ENCODE results near the gene EFNB3.

Gene EFNB3

GRCh38 chr17:7685533-7686221 is 19.3 kb upstream of the EFNB3 start:
- Histone ChIP-seq H3K27ac (ENCODE audit: low read depth, low read length) (peak overlapping the region; percentile 98), H2AFZ (ENCODE audit: low read length, unreplicated experiment) (peak overlapping the region; percentile 44)

GRCh38 chr17:7686222-7687071 is 18.6 kb upstream of the EFNB3 start:
- Histone ChIP-seq H3K4me3 (ENCODE audit: low read depth, low read length) (peak overlapping the region; percentile 90), H3K36me3 (ENCODE audit: insufficient read depth, low read length) (peaks cover 6% of the 10 kb centered on the region; the same call in 1 of the 2 replicates), H3K27ac (ENCODE audit: low read depth, low read length) (peak overlapping the region; percentile 98), H3K79me2 (ENCODE audit: control insufficient read depth, insufficient read depth, low read length, unreplicated experiment) (peaks cover 56% of the 10 kb centered on the region), H3K27me3 (ENCODE audit: insufficient read depth, low read length) (no peaks in the 10 kb centered on the region), H3K4me1 (ENCODE audit: control insufficient read depth, insufficient read depth, low read length, unreplicated experiment) (peaks cover 18% of the 10 kb centered on the region), H2AFZ (ENCODE audit: low read length, unreplicated experiment) (peak overlapping the region; percentile 41)

More at GRCh38 chr17:7685533-7686221, 19.3 kb upstream of the EFNB3 start:
- no peaks in the 10 kb centered on the region for H3K27me3 ChIP-seq (ENCODE audit: insufficient read depth, low read length)
- H3K4me3 ChIP-seq (ENCODE audit: low read depth, low read length): peak overlapping the region; percentile 90
- peaks cover 6% of the 10 kb centered on the region; the same call in 1 of the 2 replicates for H3K36me3 ChIP-seq (ENCODE audit: insufficient read depth, low read length)
- H3K79me2 ChIP-seq (ENCODE audit: control insufficient read depth, insufficient read depth, low read length, unreplicated experiment): peaks cover 56% of the 10 kb centered on the region
- H3K4me1 ChIP-seq (ENCODE audit: control insufficient read depth, insufficient read depth, low read length, unreplicated experiment): peaks cover 18% of the 10 kb centered on the region

DNA sequence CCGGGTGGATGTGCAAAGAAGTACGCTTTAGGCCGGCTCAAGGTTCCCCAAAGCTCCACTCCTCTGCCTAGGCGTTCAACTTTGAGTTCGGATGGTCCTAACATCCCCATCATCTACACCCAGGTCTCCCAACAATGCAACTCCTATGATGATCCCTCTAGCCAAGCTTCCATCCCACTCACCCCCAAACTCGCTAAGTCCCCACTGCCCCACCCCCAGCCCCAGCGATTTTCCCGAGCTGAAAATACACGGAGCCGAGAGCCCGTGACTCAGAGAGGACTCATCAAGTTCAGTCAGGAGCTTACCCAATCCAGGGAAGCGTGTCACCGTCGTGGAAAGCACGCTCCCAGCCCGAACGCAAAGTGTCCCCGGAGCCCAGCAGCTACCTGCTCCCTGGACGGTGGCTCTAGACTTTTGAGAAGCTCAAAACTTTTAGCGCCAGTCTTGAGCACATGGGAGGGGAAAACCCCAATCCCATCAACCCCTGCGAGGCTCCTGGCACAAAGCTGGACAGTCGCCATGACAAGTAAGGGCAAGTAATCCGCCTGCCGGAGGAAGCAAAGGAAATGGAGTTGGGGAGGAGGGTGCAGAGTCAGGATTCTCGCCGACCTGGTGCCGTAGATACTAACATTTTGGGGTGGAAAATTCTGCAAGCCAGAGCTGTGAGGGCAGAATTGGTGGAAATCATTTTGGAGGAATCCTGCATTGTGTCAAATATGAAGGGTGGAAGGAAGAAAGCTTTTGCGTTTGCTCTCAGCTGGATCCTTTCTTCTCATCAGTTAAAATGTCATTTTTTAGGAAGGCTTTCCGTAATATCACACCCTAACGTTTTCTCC is 17.7 kb upstream of the EFNB3 start, which contains the start of gene TP53:
Gene TP53 (minus strand): TSS at position 419 of the 836 bp plus-strand sequence. CDS start 10,896 bp downstream, outside the sequence.
- Histone ChIP-seq H2AFZ (ENCODE audit: low read length, unreplicated experiment) (peak within 1 kb of the TSS; percentile 87), H3K27ac (ENCODE audit: low read depth, low read length) (peak within 1 kb of the TSS; percentile 98), H3K36me3 (ENCODE audit: insufficient read depth, low read length) (peaks cover 6% of the 10 kb centered on the region; the same call in 1 of the 2 replicates), H3K4me3 (ENCODE audit: low read depth, low read length) (peak within 1 kb of the TSS; percentile 90), H3K27me3 (ENCODE audit: insufficient read depth, low read length) (no peaks in the 10 kb centered on the region), H3K79me2 (ENCODE audit: control insufficient read depth, insufficient read depth, low read length, unreplicated experiment) (peaks cover 55% of the 10 kb centered on the region), H3K4me1 (ENCODE audit: control insufficient read depth, insufficient read depth, low read length, unreplicated experiment) (peaks cover 18% of the 10 kb centered on the region)

DNA sequence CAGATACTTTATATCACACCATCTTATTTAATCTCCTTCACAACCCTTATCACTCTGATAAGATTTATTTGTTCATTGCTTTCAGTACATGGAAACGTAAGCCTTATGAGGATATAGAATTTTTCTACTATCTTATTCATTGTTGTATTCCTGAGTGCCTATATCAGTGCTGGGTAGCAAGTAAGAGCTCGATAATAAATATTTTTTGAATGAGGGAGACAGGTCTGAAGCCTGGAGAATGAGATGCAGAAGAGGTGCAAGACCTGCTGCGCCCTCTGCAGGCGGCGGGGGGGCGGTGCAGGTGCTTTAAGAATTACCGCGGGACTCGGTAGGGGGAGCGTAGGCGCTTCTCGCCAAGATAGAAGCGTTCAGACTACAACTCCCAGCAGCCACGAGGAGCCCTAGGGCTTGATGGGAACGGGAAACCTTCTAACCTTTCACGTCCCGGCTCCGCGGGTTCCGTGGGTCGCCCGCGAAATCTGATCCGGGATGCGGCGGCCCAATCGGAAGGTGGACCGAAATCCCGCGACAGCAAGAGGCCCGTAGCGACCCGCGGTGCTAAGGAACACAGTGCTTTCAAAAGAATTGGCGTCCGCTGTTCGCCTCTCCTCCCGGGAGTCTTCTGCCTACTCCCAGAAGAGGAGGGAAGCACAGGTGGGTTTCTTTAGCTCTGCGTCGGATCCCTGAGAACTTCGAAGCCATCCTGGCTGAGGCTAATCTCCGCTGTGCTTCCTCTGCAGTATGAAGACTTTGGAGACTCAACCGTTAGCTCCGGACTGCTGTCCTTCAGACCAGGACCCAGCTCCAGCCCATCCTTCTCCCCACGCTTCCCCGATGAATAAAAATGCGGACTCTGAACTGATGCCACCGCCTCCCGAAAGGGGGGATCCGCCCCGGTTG is 16.8 kb upstream of the EFNB3 start, which contains the start of gene WRAP53:
Gene WRAP53 (plus strand): TSS at position 570 of the 900 bp plus-strand sequence. CDS start 172 bp downstream, at position 742.
- peaks cover 6% of the 10 kb centered on the region; the same call in 1 of the 2 replicates for H3K36me3 ChIP-seq (ENCODE audit: insufficient read depth, low read length)
- peaks cover 18% of the 10 kb centered on the region for H3K4me1 ChIP-seq (ENCODE audit: control insufficient read depth, insufficient read depth, low read length, unreplicated experiment)
- peak within 1 kb of the TSS; percentile 87 for H2AFZ ChIP-seq (ENCODE audit: low read length, unreplicated experiment)
- peak within 1 kb of the TSS; percentile 90 for H3K4me3 ChIP-seq (ENCODE audit: low read depth, low read length)
- H3K27ac ChIP-seq (ENCODE audit: low read depth, low read length): peak within 1 kb of the TSS; percentile 98
- H3K79me2 ChIP-seq (ENCODE audit: control insufficient read depth, insufficient read depth, low read length, unreplicated experiment): peaks cover 50% of the 10 kb centered on the region
- no peaks in the 10 kb centered on the region for H3K27me3 ChIP-seq (ENCODE audit: insufficient read depth, low read length)

GRCh38 chr17:7688808-7689316 is 16.1 kb upstream of the EFNB3 start:
- Histone ChIP-seq H2AFZ (ENCODE audit: low read length, unreplicated experiment) (peak overlapping the region; percentile 58), H3K79me2 (ENCODE audit: control insufficient read depth, insufficient read depth, low read length, unreplicated experiment) (peaks cover 43% of the 10 kb centered on the region), H3K4me3 (ENCODE audit: low read depth, low read length) (peak overlapping the region; percentile 85), H3K4me1 (ENCODE audit: control insufficient read depth, insufficient read depth, low read length, unreplicated experiment) (peaks cover 18% of the 10 kb centered on the region), H3K36me3 (ENCODE audit: insufficient read depth, low read length) (peaks cover 6% of the 10 kb centered on the region; the same call in 1 of the 2 replicates), H3K27me3 (ENCODE audit: insufficient read depth, low read length) (no peaks in the 10 kb centered on the region), H3K27ac (ENCODE audit: low read depth, low read length) (peak overlapping the region; percentile 11; the same call in 1 of the 2 replicates)

GRCh38 chr17:7695586-7695985 is 9.4 kb upstream of the EFNB3 start:
- Histone ChIP-seq H3K27me3 (ENCODE audit: insufficient read depth, low read length) (no peaks in the 10 kb centered on the region), H3K4me1 (ENCODE audit: control insufficient read depth, insufficient read depth, low read length, unreplicated experiment) (no peaks in the 10 kb centered on the region), H3K79me2 (ENCODE audit: control insufficient read depth, insufficient read depth, low read length, unreplicated experiment) (no peaks in the 10 kb centered on the region), H3K27ac (ENCODE audit: low read depth, low read length) (no peak overlapping the region), H3K36me3 (ENCODE audit: insufficient read depth, low read length) (peaks cover under 1% of the 10 kb centered on the region; the same call in 1 of the 2 replicates), H2AFZ (ENCODE audit: low read length, unreplicated experiment) (no peak overlapping the region), H3K4me3 (ENCODE audit: low read depth, low read length) (no peak overlapping the region)

GRCh38 chr17:7697828-7698588 is 7.0 kb upstream of the EFNB3 start:
- Histone ChIP-seq H3K27me3 (ENCODE audit: insufficient read depth, low read length) (no peaks in the 10 kb centered on the region), H2AFZ (ENCODE audit: low read length, unreplicated experiment) (no peak overlapping the region), H3K4me3 (ENCODE audit: low read depth, low read length) (no peak overlapping the region), H3K79me2 (ENCODE audit: control insufficient read depth, insufficient read depth, low read length, unreplicated experiment) (no peaks in the 10 kb centered on the region), H3K27ac (ENCODE audit: low read depth, low read length) (no peak overlapping the region), H3K4me1 (ENCODE audit: control insufficient read depth, insufficient read depth, low read length, unreplicated experiment) (no peaks in the 10 kb centered on the region), H3K36me3 (ENCODE audit: insufficient read depth, low read length) (no peaks in the 10 kb centered on the region)

GRCh38 chr17:7700510-7700909 is 4.5 kb upstream of the EFNB3 start:
- Histone ChIP-seq H3K4me3 (ENCODE audit: low read depth, low read length) (no peak overlapping the region), H3K27me3 (ENCODE audit: insufficient read depth, low read length) (peaks cover 15% of the 10 kb centered on the region), H3K36me3 (ENCODE audit: insufficient read depth, low read length) (no peaks in the 10 kb centered on the region), H2AFZ (ENCODE audit: low read length, unreplicated experiment) (no peak overlapping the region), H3K4me1 (ENCODE audit: control insufficient read depth, insufficient read depth, low read length, unreplicated experiment) (no peaks in the 10 kb centered on the region), H3K79me2 (ENCODE audit: control insufficient read depth, insufficient read depth, low read length, unreplicated experiment) (no peaks in the 10 kb centered on the region), H3K27ac (ENCODE audit: low read depth, low read length) (no peak overlapping the region)

DNA sequence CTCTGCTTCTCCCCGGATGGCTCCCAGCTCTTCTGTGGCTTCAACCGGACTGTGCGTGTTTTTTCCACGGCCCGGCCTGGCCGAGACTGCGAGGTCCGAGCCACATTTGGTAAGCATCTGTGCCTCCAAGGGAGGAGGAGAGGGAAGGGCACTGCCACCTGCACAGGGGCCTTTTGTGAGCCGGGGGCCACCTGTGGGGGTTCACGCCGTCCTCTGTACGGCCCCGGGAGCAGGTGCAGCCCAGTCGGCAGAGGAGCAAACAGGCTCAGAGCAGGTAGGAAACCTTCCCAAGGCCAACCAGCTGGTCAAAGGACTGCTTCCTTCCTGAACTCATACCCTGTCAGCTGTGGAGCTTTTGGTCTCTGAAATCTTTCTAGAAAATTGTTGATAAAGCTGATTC is 3.3 kb upstream of the EFNB3 start:
- Histone ChIP-seq H3K36me3 (ENCODE audit: insufficient read depth, low read length) (no peaks in the 10 kb centered on the region), H3K4me3 (ENCODE audit: low read depth, low read length) (no peak overlapping the region), H3K79me2 (ENCODE audit: control insufficient read depth, insufficient read depth, low read length, unreplicated experiment) (no peaks in the 10 kb centered on the region), H3K27ac (ENCODE audit: low read depth, low read length) (no peak overlapping the region), H3K27me3 (ENCODE audit: insufficient read depth, low read length) (peaks cover 27% of the 10 kb centered on the region), H3K4me1 (ENCODE audit: control insufficient read depth, insufficient read depth, low read length, unreplicated experiment) (no peaks in the 10 kb centered on the region), H2AFZ (ENCODE audit: low read length, unreplicated experiment) (no peak overlapping the region)
